Activated T-helper 1 cell treated with anti-CD3 and anti-CD28 coated beads, Interleukin-2, amount 50 U/mL, for 16 hours (primary cell): ENCODE measurements around the gene IQSEC1.

Experiments
- DNase-seq, 2 donors: peaks; one replicate each; pipeline ENCODE4 v3.0.0-alpha.2; 2020; ENCODE audit warnings: low read depth in 1 of 2, low spot score in 1 of 2

IQSEC1 gene

GRCh38 chr3:13003608-13004007, 69.6 kb downstream of the IQSEC1 start:
- no peak for DNase-seq

GRCh38 chr3:13002398-13003124, 70.7 kb downstream of the IQSEC1 start:
- no peak for DNase-seq

GRCh38 chr3:12999147-13000140, 73.8 kb downstream of the IQSEC1 start:
- no peak for DNase-seq

GRCh38 chr3:12998648-12999047, 74.6 kb downstream of the IQSEC1 start:
- no peak for DNase-seq

DNA sequence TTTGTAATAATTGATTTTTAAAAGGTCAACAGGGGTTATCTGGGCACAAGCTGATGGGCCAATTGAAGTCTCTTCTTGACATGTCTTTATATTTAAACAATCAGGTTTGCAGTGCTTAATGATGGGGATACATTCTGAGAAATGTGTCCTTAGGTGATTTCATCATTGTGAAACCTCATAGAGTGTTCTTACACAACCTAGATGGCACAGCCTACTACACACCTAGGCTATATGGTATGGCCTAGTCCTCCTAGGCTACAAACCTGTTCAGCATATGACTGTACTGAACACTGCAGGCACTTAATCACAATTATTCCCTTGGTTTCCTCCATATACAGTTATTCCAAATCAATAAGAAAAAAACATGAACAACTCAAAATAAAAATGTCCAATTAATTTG, 75.8 kb downstream of the IQSEC1 start:
- no peak for DNase-seq

- DNase-seq, result no peak
Observed at GRCh38 chr3:12996181-12996506, 77.1 kb downstream of the IQSEC1 start.

DNA sequence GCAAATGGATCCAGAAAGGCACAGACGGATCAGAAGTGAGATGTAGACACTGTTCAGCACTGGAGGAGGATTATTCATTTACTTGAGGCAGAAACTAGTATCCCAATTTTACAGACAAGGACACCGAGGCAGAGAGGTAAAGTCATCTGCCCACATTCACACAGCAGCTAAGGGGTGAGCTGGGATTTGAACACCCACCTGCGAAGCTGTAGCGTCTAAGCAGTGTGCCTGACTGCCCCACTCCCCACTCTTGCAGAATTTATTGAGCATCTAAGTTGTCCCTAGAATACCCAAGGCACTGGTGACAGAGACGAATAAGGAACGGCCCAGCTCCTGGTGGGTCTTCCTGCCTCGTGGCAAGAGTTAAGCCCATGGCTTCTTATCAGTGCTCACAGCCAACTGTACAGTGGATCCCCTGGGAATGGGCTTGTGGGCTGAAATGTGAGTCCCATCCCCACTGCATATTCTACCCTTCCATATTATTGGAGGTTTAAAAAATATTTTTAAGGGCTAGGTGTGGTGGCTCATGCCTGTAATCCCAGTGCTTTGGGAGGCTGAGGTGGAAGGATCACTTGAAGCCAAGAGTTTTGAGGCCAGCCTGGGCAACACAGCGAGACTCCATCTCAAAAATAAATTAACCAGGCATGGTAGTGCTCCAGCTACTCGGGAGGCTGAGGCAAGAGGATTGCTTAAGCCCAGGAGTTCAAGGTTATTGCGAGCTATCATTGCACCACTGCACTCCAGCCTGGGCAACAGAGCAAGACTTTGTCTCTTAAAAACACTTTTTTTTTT, 77.6 kb downstream of the IQSEC1 start:
- no peak for DNase-seq

DNA sequence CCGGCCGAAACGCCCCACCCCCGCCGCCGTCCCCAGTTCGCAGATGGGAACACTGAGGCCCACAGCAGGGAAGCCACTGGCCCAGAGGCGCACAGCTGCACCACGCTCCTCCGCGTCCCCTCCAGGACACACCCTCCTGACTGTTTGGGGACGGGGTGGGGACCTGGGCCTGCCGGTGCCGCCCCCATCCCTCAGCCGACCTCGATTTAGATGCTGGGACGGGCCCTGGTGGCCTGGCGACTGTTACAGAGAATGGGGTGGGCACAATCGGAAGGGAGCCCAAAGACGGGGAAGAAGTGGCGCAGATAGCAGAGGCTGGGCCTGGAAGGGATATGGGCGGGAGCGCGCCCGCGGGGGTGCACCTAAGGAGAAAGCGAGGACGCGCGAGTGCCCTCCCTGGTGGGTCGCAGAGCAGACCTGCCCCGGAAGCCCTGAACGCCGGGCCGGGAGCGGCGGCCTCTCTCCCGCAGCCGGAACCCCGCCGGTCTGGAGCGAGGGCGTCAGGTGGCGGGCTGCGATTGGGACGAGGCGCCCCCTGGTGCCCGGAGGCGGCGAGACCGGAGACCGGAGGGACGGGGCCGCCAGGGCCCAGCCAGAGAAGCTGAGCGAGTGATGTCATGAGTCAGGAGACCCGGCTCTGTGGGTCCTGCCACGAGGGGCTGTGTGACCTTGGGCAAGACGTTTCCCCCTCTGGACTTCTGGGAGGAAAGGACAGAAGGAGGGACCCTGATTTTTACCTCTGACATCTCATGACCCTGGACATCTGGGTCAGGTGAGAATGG, 78.4 kb downstream of the IQSEC1 start:
- peak; percentile 79 to 82 for DNase-seq

GRCh38 chr3:12994357-12994606, 78.9 kb downstream of the IQSEC1 start:
- DNase-seq, result no peak

DNA sequence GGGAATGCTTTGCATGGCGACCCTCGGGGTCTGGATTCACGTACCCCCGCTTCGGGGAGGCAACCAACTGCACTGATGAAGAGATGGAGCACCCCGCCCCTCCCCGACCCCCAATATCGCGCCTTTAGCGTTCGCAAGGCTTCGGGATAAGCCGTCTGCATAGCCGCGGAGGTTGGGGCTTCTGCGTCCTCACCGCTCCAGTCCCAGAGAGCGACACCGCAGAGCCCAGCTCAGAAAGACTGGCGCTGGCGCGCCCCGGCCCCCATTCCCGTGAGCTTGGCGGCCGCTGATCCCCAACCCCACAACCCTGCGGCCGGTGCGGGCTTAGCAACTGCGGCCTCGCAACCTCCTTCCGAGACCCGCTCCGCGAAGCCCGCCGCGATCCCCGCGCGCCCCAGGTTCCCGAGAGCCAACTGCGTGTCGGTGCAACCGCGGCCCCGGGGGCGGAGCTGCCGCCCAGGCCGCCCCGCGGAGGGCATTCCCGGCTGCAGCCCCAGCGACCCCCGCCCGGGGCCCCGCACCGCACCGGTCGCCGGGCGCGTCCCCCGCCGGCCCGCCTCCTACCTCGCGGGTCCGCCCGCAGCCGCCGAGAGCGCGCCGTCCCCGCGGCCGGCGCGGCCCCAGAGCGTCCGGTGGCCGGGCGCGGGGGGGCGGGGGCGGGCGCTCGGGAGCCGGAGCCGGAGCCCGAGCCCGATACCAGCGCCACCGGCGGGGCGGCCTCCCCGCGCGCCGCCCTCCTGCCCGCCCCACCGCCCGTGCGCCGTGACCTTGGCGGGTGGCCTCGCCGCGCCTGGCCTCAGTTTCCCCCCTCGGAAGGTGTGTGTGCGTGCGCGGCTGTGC, 79.5 kb downstream of the IQSEC1 start:
- DNase-seq, result no peak

- no peak for DNase-seq
Observed at GRCh38 chr3:12992629-12993516, 80.4 kb downstream of the IQSEC1 start.

DNA sequence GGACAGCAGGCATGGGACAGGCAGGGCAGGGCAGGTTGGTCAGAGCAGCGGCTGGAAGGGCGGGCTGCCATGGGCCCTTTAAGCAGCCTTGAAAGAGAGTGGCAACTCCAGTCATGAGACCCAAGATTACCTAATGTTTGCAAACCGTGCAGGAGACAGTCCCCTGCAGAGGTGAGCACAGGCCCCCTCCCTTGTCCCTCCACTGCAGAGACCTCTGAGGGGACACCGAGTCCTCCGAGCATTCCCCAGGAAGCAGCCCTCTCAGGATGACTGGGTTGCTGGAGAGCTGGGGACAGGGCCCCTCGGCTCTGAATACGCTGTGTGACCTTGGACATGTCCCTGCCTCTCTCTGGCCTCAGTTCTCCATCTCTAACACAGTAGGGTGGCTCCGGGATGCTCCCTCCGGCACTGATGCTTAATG, 81.4 kb downstream of the IQSEC1 start:
- DNase-seq, result no peak

DNA sequence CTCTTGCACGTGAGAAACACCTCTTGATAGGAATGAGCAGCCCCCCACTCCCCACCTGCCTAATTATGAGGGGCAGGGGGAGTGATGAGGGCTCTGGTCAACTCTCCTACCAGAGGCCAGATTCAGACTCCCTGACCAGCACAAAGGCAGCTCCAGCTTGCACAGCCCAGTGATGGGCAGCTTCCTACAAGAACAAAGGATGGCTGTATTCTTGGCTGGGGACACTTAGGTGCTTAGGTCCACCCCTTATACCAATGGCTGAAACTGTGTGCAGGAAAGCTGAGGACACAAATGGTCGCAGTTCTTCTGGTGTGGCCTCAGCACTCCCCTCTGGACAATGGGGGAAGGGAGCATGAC, 81.8 kb downstream of the IQSEC1 start:
- DNase-seq, result no peak

DNA sequence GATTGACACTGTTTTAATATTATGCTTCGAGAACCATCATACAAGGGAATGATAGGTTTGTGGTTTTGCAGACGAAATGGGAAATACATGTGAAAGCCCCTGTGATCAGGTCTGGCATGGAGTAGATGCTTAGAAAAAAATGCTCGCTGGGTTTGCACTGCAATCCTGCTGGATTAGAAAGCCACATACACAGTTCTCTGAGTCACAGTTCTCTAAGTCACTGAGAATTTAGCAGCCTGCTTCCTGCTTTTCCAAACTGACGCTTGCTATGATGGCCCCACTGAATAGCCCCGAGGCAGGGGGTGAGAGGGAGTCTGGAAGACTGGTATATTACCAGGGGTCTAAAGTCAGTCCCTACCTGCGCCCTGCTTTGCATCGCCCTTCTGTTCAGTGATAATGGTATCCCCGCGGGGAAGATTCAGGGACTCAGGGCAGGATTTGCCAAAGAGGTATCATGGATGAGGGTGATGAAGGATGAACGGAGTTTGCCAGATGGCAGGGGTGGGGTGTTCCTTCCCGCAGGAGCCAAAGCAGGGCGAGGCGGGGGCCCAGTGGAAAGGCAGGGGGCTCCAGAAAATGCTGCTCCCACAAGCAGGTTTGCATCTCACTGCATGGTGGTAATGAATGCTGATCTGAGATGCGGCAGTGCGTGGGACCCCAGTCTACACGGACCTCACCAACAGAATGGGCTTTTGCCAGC, 82.3 kb downstream of the IQSEC1 start:
- DNase-seq, result no peak

DNA sequence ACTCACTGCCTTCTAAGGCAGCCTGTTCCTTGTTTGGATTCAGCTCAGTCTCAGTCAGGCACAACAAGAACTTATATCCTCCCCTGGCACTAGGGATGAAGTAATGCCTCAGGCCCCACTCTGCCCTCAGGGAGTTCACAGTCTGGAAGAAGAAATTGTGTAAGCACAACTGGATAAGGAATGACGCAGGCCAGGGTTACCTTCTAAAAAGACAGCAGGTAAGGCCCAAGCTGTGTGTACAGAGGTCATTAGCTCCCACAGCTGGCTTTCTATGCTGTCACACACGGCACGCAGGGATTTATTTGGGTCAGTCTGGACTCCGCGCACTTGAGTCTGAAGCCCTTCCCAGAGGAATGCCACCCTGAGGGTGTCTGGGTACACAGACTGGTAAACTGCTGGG, 82.9 kb downstream of the IQSEC1 start:
- no peak for DNase-seq

- no peak for DNase-seq
Observed at GRCh38 chr3:12988728-12989454, 84.3 kb downstream of the IQSEC1 start.

DNA sequence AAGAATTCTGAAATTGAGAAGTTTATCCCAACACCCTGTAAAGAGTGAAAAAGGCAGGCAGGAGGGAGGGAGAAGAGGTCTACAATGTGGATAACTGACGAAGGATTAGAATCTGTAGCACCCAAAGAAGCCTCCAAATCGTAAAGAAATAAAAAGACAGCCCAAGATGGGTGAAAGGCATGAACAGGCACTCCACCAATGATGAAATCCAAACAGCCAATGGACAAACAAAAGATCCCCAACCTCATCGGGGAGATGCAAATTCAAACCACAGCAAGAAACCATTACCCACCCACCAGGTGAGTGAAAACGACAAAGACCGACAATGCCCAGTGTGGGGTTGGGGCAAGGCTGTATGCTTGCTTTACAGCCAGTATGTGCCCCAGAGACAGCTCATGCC, 85.6 kb downstream of the IQSEC1 start:
- DNase-seq, result no peak

GRCh38 chr3:12986986-12987385, 86.2 kb downstream of the IQSEC1 start:
- DNase-seq, result no peak
